SK-N-SH (cell line): ENCODE measurements around the gene CACNA2D1. TPM values are rescaled to one million over a fixed set of nuclear protein-coding genes. Genes with fewer than 3 reads are reported as not detected.

Experiments used
- CTCF ChIA-PET: fragments of 300-600, 350-600 bp; formaldehyde crosslinking; extraction: SDS; loops from one replicate; lab custom pipeline; 2021; lab: Yijun Ruan, JAX
- POLR2A ChIA-PET: fragments of 350-600 bp; sonication (Branson Sonifier 250); formaldehyde crosslinking; extraction: SDS; loops from one replicate; lab custom pipeline; 2020; ENCODE audit warnings: antibody characterized with exemption, inconsistent platforms; lab: Yijun Ruan, JAX
- DNase-seq: peaks from one replicate; pipeline ENCODE4 v3.0.0; 2012
- H2AFZ ChIP-seq: fragments of 200-600 bp; sonication (generic); 2 replicates; pipeline ENCODE4 v1.8.1; 2016; ENCODE audit warnings: antibody characterized with exemption, mild to moderate bottlenecking, low read depth
- H3F3A ChIP-seq: fragments of 200-600 bp; sonication (generic); replicated peaks from 2 replicates; pipeline ENCODE3; 2016; ENCODE audit warnings: antibody characterized with exemption, mild to moderate bottlenecking; ENCODE audit not compliant: insufficient read depth
- H3K27ac ChIP-seq, 2 experiments: fragments of 200-500 bp in 1 of 2; fragments of 200-600 bp in 1 of 2; sonication (Bioruptor generic) in 1 of 2; sonication (generic), shearing (Covaris generic) in 1 of 2; 2 replicates each; pipeline versions ENCODE4 v1.5.1 to v1.6.1; 2014 to 2016; ENCODE audit warnings: low read depth in 2 of 2, inconsistent platforms in 1 of 2, low read length in 1 of 2, mild to moderate bottlenecking in 1 of 2, mixed read lengths in 1 of 2
- H3K27me3 ChIP-seq: fragments of 200-600 bp; sonication (generic), shearing (Covaris generic); 2 replicates; pipeline ENCODE4 v1.6.1; 2016; ENCODE audit warnings: mixed run types; ENCODE audit not compliant: insufficient read depth
- H3K36me3 ChIP-seq, 2 experiments: fragments of 200-500 bp in 1 of 2; fragments of 200-600 bp in 1 of 2; sonication (Bioruptor generic) in 1 of 2; sonication (generic) in 1 of 2; replicated peaks in 1 of 2; 2 replicates each; pipeline versions ENCODE3 to v1.5.1; 2014 to 2016; ENCODE audit warnings: low read length in 1 of 2, mild to moderate bottlenecking in 1 of 2; ENCODE audit not compliant: insufficient read depth in 2 of 2, control insufficient read depth in 1 of 2
- H3K4me1 ChIP-seq, 2 experiments: fragments of 200-500 bp in 1 of 2; fragments of 200-600 bp in 1 of 2; sonication (Bioruptor generic) in 1 of 2; sonication (generic), shearing (Covaris generic) in 1 of 2; 2 replicates each; pipeline versions ENCODE4 v1.5.1 to v1.6.1; 2014 to 2016; ENCODE audit warnings: low read depth in 1 of 2, low read length in 1 of 2, mixed run types in 1 of 2; ENCODE audit not compliant: insufficient read depth in 2 of 2, control insufficient read depth in 1 of 2
- H3K4me2 ChIP-seq: fragments of 200-600 bp; sonication (generic), shearing (Covaris generic); 2 replicates; pipeline ENCODE4 v1.6.1; 2017; ENCODE audit warnings: mixed run types
- H3K4me3 ChIP-seq, 2 experiments: fragments of 200-500 bp in 1 of 2; fragments of 200-600 bp in 1 of 2; sonication (Bioruptor generic) in 1 of 2; sonication (generic), shearing (Covaris generic) in 1 of 2; 2 replicates each; pipeline versions ENCODE4 v1.5.1 to v1.8.1; 2014 to 2016; ENCODE audit warnings: low read depth in 2 of 2, inconsistent platforms in 1 of 2, low read length in 1 of 2, mild to moderate bottlenecking in 1 of 2, mixed read lengths in 1 of 2, moderate library complexity in 1 of 2
- H3K79me2 ChIP-seq: fragments of 200-600 bp; sonication (generic); 2 replicates; pipeline ENCODE4 v1.8.1; 2017; ENCODE audit warnings: mild to moderate bottlenecking; ENCODE audit not compliant: insufficient read depth
- H3K9ac ChIP-seq: fragments of 200-600 bp; sonication (generic); 2 replicates; pipeline ENCODE4 v1.6.1; 2017; ENCODE audit warnings: mixed run types
- H3K9me2 ChIP-seq: fragments of 200-600 bp; sonication (generic); 2 replicates; pipeline ENCODE4 v1.6.1; 2017; ENCODE audit warnings: mixed run types
- H3K9me3 ChIP-seq: fragments of 200-600 bp; sonication (generic); 2 replicates; pipeline ENCODE4 v1.6.1; 2017; ENCODE audit warnings: mixed run types, mild to moderate bottlenecking, moderate library complexity
- H4K20me1 ChIP-seq: fragments of 200-600 bp; sonication (generic); 2 replicates; pipeline ENCODE4 v1.6.1; 2017; ENCODE audit warnings: mild to moderate bottlenecking, mixed run types; ENCODE audit not compliant: insufficient read depth
- ELF1 ChIP-seq: IDR thresholded peaks from 2 replicates; pipeline ENCODE4 v1.4.0; 2012
- FOXJ3 ChIP-seq: sonication (generic); formaldehyde crosslinking; IDR thresholded peaks from 2 replicates; pipeline ENCODE4 v1.5.1; 2020; ENCODE audit warnings: mild to moderate bottlenecking, missing genetic modification reagents
- MXI1 ChIP-seq: IDR thresholded peaks from 2 replicates; pipeline ENCODE4 v1.6.1; 2012; ENCODE audit warnings: mild to moderate bottlenecking, low read depth, low read length, improper control_type of control experiment
- NFIC ChIP-seq: IDR thresholded peaks from 2 replicates; pipeline ENCODE4 v1.4.0; 2012; ENCODE audit warnings: borderline replicate concordance
- POLR2AphosphoS5 ChIP-seq: IDR thresholded peaks from 2 replicates; pipeline ENCODE4 v1.6.1; 2012; ENCODE audit warnings: low read depth, low read length
- RFX5 ChIP-seq: IDR thresholded peaks from 2 replicates; pipeline ENCODE4 v1.6.1; 2012; ENCODE audit warnings: mild to moderate bottlenecking, improper control_type of control experiment, low read length
- RXRA ChIP-seq: IDR thresholded peaks from 2 replicates; pipeline ENCODE4 v1.4.0; 2012; ENCODE audit warnings: low read depth, mild to moderate bottlenecking, borderline replicate concordance
- SMC3 ChIP-seq: IDR thresholded peaks from 2 replicates; pipeline ENCODE4 v1.6.1; 2012; ENCODE audit warnings: low read depth, low read length, improper control_type of control experiment
- TEAD4 ChIP-seq: IDR thresholded peaks from 2 replicates; pipeline ENCODE4 v1.4.0; 2012; ENCODE audit warnings: mild to moderate bottlenecking, borderline replicate concordance; ENCODE audit not compliant: insufficient read depth
- USF2 ChIP-seq: fragments of 150-350 bp; IDR thresholded peaks from 2 replicates; pipeline ENCODE4 v1.6.1; 2017; ENCODE audit warnings: antibody characterized with exemption, low read length, low read depth, borderline replicate concordance
- YY1 ChIP-seq: IDR thresholded peaks from 2 replicates; pipeline ENCODE4 v1.4.0; 2012; ENCODE audit warnings: low read depth, mild to moderate bottlenecking
- WGBS: methylation state at CpG from one replicate; pipeline ENCODE4 v1.1.6; 2017; ENCODE audit warnings: low lambda C conversion rate; 5-methylcytosine and 5-hydroxymethylcytosine counted together
- polyA plus RNA-seq, 3 experiments: library from polyadenylated mRNA; depleted of rRNA; stranded (reverse); fragments of >200 nt; gene quantifications; 2 replicates each; pipeline ENCODE4 v1.2.3, GENCODE V29; 2012
- TF ChIP-seq, protein P1 (sequence below): fragments of 150-350 bp; IDR thresholded peaks from 2 replicates; pipeline ENCODE4 v1.6.1; 2016; ENCODE audit warnings: mild to moderate bottlenecking, low read depth, low read length
- TF ChIP-seq, protein P2 (sequence below): IDR thresholded peaks from 2 replicates; pipeline ENCODE4 v1.6.1; 2012; ENCODE audit warnings: mild to moderate bottlenecking, low read depth, low read length, moderate library complexity

The CACNA2D1 gene
- polyA plus RNA-seq, 1 of the 3 experiments (the other 2 are of a cell fraction) = 3.4 TPM

GRCh38 chr7:82289889-82290288, 153.7 kb downstream of the CACNA2D1 start:
- Histone ChIP-seq H3F3A (peaks cover 6% of the 10 kb centered on the region), H3K4me2 (no peak overlapping the region), H3K9me3 (peaks cover 5% of the 10 kb centered on the region; the same call in 1 of the 2 replicates), H3K27me3 (no peaks in the 10 kb centered on the region), H3K9ac (no peak overlapping the region), H3K27ac (0 out of 4 replicates have a peak overlapping the region, but pooled peaks of 1 of the 2 experiments have one; percentile 4), H3K4me1 (peaks cover 6 to 21% of the 10 kb centered on the region in 2 experiments), H2AFZ (no peak overlapping the region), H4K20me1 (no peaks in the 10 kb centered on the region), H3K79me2 (no peaks in the 10 kb centered on the region), H3K36me3 (peaks cover 0 to 8% of the 10 kb centered on the region in 2 experiments), H3K4me3 (no peak overlapping the region), H3K9me2 (no peaks in the 10 kb centered on the region)
- no peak for TF ChIP-seq ELF1
- no peak for TF ChIP-seq FOXJ3
- TF ChIP-seq, protein P1, sequence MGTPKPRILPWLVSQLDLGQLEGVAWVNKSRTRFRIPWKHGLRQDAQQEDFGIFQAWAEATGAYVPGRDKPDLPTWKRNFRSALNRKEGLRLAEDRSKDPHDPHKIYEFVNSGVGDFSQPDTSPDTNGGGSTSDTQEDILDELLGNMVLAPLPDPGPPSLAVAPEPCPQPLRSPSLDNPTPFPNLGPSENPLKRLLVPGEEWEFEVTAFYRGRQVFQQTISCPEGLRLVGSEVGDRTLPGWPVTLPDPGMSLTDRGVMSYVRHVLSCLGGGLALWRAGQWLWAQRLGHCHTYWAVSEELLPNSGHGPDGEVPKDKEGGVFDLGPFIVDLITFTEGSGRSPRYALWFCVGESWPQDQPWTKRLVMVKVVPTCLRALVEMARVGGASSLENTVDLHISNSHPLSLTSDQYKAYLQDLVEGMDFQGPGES = no peak
- TF ChIP-seq SMC3 = no peak
- TF ChIP-seq, protein P2, sequence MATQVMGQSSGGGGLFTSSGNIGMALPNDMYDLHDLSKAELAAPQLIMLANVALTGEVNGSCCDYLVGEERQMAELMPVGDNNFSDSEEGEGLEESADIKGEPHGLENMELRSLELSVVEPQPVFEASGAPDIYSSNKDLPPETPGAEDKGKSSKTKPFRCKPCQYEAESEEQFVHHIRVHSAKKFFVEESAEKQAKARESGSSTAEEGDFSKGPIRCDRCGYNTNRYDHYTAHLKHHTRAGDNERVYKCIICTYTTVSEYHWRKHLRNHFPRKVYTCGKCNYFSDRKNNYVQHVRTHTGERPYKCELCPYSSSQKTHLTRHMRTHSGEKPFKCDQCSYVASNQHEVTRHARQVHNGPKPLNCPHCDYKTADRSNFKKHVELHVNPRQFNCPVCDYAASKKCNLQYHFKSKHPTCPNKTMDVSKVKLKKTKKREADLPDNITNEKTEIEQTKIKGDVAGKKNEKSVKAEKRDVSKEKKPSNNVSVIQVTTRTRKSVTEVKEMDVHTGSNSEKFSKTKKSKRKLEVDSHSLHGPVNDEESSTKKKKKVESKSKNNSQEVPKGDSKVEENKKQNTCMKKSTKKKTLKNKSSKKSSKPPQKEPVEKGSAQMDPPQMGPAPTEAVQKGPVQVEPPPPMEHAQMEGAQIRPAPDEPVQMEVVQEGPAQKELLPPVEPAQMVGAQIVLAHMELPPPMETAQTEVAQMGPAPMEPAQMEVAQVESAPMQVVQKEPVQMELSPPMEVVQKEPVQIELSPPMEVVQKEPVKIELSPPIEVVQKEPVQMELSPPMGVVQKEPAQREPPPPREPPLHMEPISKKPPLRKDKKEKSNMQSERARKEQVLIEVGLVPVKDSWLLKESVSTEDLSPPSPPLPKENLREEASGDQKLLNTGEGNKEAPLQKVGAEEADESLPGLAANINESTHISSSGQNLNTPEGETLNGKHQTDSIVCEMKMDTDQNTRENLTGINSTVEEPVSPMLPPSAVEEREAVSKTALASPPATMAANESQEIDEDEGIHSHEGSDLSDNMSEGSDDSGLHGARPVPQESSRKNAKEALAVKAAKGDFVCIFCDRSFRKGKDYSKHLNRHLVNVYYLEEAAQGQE = no peak
- TF ChIP-seq YY1 = no peak
- no peak for TF ChIP-seq TEAD4
- no peak for TF ChIP-seq MXI1
- no peak for TF ChIP-seq POLR2AphosphoS5
- TF ChIP-seq NFIC = no peak
- TF ChIP-seq RXRA = no peak
- no peak for TF ChIP-seq RFX5
- TF ChIP-seq USF2 = no peak
- DNase-seq = no peak
- WGBS = 93% methylated on average over 2 of the region's 2 CpGs
- CTCF ChIA-PET = interaction anchor here (1.3 kb wide), 1 partner anchor 55 kb away, joined by 3 read pairs; no protein-coding TSS in a partner anchor
- POLR2A ChIA-PET = no interaction called here
